Activated CD4-positive, CD25-positive, alpha-beta regulatory T cell treated with anti-CD3 and anti-CD28 coated beads, Interleukin-2, amount 50 U/mL, for 24 hours (primary cell): ENCODE measurements around the gene ZP4.

Experiments used
- ATAC-seq, 2 donors: fragments of 150-1000 bp; cut with Tn5 transposase; one replicate each; pipeline ENCODE4 v1.10.0; 2021; ENCODE audit warnings: mild to moderate bottlenecking in 1 of 2, moderate library complexity in 1 of 2

Gene ZP4

GRCh38 chr1:237890822-237891221 lies at the start of gene ZP4:
ZP4 (minus strand) TSS chr1:237890922; CDS start chr1:237890635, 287 bp downstream.
- no peak for ATAC-seq

DNA sequence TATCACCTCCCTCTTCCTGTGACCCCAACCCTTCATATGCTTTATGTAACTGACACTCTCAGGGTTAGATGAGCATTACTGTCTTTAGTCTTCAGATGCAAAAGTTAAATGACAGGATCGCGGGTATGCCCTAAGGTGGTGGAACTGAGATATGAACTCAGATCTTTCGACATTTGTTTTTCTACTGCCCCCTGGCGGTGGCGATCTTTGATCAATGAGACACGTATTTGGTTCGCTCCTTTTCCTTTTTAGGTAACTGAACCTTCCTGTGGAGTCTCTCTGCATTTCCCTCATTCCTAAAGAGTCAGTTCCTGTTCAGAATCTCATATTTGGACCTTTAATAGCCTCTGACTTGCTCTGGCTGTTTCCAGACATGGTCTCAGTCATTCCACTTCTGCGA lies 47.8 kb upstream of the ZP4 start:
- ATAC-seq, result no peak

DNA sequence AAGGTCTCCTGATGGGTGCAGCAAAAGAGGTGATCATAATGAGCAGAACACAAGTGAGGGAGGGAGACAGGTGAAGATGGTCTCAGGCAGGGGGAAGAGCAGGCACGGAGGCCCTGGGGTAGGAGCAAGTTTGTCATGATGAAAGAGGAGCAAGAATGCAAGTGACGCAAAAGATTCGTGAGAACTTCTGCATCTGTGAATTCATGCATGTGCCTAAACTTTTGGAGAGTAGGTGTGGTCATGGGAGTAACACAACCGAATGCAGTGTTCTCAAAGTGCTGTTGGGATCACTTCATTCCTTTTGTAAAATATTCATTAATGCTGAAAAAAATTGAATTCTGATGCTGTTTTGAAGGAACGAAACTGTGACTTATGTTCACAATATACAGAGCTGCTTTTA lies 47.3 kb upstream of the ZP4 start:
- no peak for ATAC-seq

DNA sequence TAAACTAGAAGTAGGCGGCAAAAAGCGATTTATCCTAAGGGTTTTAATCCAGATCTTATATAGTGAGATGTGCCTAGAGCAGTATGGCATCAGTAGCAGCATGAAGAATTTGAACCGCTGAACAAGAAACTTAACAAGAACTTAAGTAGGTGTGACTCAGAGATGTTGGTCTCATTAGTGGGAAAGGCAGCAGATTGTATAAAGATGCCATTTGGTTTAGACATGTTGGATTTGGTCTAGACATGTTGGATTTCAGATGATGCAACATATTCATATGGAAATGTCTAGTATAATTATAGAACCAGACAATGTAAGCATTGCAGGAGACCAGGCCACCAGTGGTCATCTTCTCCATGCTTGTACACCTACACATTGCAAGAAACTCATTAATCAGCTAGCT lies 42.1 kb upstream of the ZP4 start:
- ATAC-seq, result no peak

DNA sequence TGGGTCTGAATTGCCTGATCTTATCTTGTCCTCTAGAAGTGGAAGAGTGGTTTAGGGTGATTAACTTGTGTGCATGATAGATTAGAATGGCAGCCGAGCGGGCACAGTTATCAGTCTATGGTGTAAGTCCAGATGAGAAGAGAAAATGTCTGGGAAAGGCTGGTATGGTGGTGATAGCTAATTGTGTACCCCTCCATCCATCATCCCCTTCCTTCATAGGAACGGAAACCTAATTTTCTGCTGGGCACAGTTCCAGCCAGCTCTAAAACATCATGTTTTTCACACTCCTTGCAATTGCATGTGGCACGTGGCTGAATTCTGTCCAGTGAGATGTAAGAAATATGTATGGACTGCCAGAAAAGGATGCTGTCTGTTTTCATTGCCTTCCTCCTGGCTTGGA lies 40.9 kb upstream of the ZP4 start:
- no peak for ATAC-seq

- no peak for ATAC-seq
Observed at GRCh38 chr1:237927198-237927597, 36.5 kb upstream of the ZP4 start.

GRCh38 chr1:237921306-237921705 lies 30.6 kb upstream of the ZP4 start:
- ATAC-seq, result no peak

GRCh38 chr1:237913345-237913744 lies 22.6 kb upstream of the ZP4 start:
- no peak for ATAC-seq

DNA sequence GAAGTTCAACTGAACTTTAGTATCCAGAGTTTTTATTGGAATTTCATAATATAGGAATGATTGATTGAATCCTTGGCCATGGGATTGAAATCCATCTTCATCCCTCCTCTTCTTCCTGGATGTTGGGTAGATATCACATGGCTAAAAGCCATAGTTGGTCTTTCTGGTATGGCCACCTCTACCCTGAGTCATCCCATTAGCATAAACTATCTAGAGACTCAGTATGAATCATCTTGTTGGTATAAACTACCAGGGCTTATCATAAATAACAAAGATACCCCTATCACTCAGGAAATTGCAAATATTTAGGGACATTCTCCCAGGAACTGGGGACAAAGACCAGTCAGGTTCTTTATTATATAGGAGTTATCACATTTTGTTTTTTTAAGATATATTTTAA lies 21.2 kb upstream of the ZP4 start:
- ATAC-seq, result no peak

GRCh38 chr1:237910834-237911233 lies 20.1 kb upstream of the ZP4 start:
- no peak for ATAC-seq

DNA sequence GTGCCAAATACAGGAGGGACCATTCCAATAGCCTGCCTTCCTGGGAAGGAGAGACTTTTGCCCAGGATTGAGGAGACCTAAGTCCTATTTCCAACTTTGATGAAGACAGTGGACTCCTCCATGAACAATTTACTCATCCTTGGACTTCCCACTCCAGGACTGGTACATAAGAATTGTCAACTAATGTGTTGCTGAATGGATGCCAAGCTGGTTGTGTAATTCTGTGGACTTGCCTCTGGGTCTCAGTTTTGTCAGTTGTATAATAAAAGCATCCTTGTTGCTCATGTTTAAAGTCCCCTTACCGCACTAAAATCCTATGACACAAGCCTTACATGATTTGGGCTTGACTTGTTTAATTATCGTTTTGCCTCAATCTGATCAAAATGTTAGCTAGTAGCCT lies 13.2 kb upstream of the ZP4 start:
- no peak for ATAC-seq

GRCh38 chr1:237902960-237903743 lies 12.4 kb upstream of the ZP4 start:
- no peak for ATAC-seq

GRCh38 chr1:237901299-237901934 lies 10.7 kb upstream of the ZP4 start:
- ATAC-seq, result no peak

- no peak for ATAC-seq
Observed at GRCh38 chr1:237895630-237896029, 4.9 kb upstream of the ZP4 start.

- no peak for ATAC-seq
Observed at GRCh38 chr1:237894131-237894530, 3.4 kb upstream of the ZP4 start.

GRCh38 chr1:237891979-237892378 lies 1.3 kb upstream of the ZP4 start:
- no peak for ATAC-seq

DNA sequence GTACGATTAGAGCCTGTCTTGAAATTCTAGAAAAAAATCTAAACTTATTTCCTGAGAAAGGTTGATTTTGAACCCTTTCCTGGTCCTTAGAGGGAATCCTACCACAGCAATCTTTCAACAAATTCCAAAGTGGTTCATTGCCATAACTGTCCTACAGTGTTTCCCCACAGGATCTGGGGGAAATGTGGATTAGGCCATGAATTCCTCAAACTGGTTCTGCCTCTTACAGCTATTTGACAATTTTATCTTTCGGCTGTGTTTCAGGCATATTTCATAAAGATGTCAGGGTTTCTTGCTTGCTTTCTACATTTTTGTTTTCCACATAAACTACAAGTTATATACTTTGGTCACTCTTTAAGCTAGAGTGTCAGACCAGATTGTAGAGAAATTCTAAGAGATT lies 544 bp upstream of the ZP4 start:
- ATAC-seq, result no peak

- ATAC-seq, result no peak
Observed at GRCh38 chr1:237890416-237890815, 306 bp downstream of the ZP4 start.

DNA sequence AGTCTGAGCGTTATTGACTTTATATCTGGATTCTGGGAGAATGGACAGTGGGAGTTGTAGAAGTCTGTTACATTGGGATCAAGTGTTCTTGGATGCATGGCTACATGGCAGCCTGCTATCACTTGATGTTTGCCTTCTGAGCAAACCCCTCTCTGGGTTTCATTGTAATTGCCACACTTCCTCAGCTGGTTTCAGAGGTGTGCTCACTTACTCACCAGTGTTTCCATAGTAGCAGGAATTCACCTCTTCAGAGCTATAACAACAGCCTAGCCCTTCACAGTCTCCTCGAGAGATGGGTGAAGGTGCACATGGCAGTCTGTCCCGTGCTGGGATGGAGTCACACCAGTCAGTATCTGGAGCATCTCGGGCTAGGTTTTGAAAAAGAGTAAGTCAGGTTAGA lies 2.6 kb downstream of the ZP4 start:
- ATAC-seq, result no peak

DNA sequence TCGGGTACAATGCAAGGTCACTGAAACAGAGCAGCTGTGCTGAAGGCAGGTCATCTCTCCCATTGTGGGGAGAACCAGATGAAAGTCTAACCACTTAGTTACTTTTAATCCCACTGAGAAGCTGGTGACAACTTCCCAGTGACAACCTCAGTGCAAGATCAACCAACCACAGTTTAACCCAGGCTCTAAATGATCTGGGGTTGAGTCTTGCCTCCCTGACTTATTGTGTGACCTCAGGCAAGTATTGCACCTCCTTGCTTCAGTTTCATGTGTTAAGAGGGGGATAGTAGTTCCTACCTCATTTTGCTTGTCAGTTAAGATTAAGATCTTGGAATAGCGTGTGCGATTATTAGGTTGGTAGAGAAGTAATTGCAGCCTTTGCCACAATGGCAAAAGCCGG lies 3.2 kb downstream of the ZP4 start:
- no peak for ATAC-seq

- ATAC-seq, result no peak
Observed at GRCh38 chr1:237884237-237884636, 6.5 kb downstream of the ZP4 start.

- no peak for ATAC-seq
Observed at GRCh38 chr1:237879195-237879594, 11.5 kb downstream of the ZP4 start.

DNA sequence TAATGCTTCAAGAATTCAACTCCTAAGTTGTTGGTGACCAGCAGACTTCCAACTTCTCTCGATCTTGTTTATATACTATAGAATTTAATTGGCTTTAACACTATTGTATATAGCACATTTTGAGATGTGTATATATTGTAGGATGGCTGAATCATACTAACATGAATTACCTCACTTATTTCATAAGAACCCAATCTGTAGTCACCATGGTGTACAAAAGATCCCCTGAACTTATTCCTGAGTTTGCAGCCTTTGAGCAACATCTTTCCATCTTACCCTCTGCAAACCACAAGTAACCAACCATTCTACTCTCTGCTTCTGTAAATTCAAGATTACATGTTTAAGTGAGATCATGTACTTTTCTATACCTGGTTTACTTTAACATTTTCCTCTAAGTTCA lies 12.3 kb downstream of the ZP4 start:
- no peak for ATAC-seq

DNA sequence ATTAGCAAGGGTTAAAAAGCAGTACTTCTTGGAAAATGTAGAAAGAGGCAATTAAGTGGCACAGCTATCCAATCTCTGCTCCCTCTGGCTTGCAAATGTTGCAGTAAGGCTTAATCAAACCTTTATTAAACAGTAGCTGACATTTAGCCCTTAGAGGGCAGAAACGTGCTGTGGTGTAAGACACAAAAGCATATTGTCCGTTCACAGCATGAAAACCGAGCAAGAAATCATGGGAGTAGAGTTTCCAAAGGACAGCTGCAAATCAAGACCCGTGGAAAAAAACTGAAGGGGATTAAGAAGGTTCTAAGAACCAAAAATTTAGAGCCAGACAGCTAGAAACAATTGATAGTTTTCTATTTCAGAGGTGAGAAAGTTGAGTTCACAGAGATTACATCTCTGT lies 13.1 kb downstream of the ZP4 start:
- no peak for ATAC-seq

GRCh38 chr1:237875291-237875690 lies 15.4 kb downstream of the ZP4 start:
- ATAC-seq, result no peak
